Liver (tissue), 3 donors: ENCODE data around the gene BMP8A.
"Not testable (repeated sequence)": the region's sequence is repeated elsewhere in the genome, so short reads cannot be mapped to it uniquely, and the experiment has no call there.

Source experiments
- EGR1 ChIP-seq, 2 donors: IDR thresholded peaks; 2 replicates each; pipeline ENCODE4 v1.6.1; 2016 to 2018; ENCODE audit warnings: antibody characterized with exemption in 2 of 2, low read depth in 2 of 2
- GABPA ChIP-seq, 2 donors: IDR thresholded peaks in 1 of 2; conservative IDR thresholded peaks in 1 of 2; 2 replicates each; pipeline ENCODE4 v1.6.1; 2016; ENCODE audit warnings: antibody characterized with exemption in 2 of 2, mild to moderate bottlenecking in 1 of 2, moderate library complexity in 1 of 2
- RAD21 ChIP-seq, 2 donors: IDR thresholded peaks; 2 replicates each; pipeline ENCODE4 v1.6.1; 2016; ENCODE audit warnings: antibody characterized with exemption in 2 of 2, mild to moderate bottlenecking in 2 of 2
- TAF1 ChIP-seq: conservative IDR thresholded peaks from 2 replicates; pipeline ENCODE4 v1.6.1; 2016; ENCODE audit warnings: antibody characterized with exemption, mild to moderate bottlenecking
- TF ChIP-seq, protein P1 (sequence below): fragments of 150-350 bp; IDR thresholded peaks from 2 replicates; pipeline ENCODE4 v1.5.1; 2017; ENCODE audit warnings: improper control_type of control experiment, low read depth, low read length; ENCODE audit not compliant: missing input control
- TF ChIP-seq, protein P2 (sequence below): IDR thresholded peaks from 2 replicates; pipeline ENCODE4 v1.6.1; 2016; ENCODE audit warnings: antibody characterized with exemption, mild to moderate bottlenecking
- TF ChIP-seq, protein P3 (sequence below): IDR thresholded peaks from 2 replicates; pipeline ENCODE4 v1.6.1; 2016; ENCODE audit warnings: antibody characterized with exemption
- donor health status: healthy.
- donor health status: healthy.

DNA sequence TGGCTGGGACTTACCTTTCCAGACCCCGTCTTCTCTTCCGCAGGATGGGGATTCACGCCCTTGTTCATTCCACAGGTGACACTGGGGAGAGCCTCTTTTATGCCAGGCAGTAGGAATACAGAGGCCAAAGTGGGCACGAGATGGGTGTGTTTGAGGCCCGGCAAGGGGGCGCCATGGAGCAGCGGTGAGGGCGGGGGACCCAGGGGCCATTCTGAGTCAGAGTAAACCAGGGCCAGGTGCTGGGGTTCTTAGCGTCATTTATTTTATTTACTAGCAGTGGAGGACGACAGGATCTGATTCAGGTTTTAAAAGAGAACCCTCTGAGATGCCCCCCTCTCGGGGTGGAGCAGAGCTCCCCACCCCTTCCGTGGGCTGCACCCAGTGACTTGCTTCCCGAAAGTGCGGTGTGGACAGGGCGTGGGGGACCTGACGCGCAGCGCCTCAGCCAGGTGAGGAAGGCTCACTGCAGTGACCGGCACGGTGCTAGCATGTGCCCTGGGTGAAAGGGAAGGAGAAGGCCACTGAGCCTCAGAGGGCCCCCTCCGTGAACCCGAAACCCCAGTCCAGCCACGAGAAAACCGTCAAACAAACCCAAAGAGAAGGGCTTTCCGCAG, 20.9 kb downstream of the BMP8A start:
- TF ChIP-seq, protein P1, sequence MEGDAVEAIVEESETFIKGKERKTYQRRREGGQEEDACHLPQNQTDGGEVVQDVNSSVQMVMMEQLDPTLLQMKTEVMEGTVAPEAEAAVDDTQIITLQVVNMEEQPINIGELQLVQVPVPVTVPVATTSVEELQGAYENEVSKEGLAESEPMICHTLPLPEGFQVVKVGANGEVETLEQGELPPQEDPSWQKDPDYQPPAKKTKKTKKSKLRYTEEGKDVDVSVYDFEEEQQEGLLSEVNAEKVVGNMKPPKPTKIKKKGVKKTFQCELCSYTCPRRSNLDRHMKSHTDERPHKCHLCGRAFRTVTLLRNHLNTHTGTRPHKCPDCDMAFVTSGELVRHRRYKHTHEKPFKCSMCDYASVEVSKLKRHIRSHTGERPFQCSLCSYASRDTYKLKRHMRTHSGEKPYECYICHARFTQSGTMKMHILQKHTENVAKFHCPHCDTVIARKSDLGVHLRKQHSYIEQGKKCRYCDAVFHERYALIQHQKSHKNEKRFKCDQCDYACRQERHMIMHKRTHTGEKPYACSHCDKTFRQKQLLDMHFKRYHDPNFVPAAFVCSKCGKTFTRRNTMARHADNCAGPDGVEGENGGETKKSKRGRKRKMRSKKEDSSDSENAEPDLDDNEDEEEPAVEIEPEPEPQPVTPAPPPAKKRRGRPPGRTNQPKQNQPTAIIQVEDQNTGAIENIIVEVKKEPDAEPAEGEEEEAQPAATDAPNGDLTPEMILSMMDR, result not testable (repeated sequence)
- not testable (repeated sequence) for TF ChIP-seq EGR1 (IDR thresholded peaks at IDR 0.05; ENCODE audit: low read depth in 2 of 2); TAF1; RAD21 (IDR thresholded peaks at IDR 0.05); GABPA (IDR thresholded peaks at IDR 0.05 in 1 of 2, conservative IDR thresholded peaks at IDR 0.05 in 1 of 2)
- TF ChIP-seq, protein P2, sequence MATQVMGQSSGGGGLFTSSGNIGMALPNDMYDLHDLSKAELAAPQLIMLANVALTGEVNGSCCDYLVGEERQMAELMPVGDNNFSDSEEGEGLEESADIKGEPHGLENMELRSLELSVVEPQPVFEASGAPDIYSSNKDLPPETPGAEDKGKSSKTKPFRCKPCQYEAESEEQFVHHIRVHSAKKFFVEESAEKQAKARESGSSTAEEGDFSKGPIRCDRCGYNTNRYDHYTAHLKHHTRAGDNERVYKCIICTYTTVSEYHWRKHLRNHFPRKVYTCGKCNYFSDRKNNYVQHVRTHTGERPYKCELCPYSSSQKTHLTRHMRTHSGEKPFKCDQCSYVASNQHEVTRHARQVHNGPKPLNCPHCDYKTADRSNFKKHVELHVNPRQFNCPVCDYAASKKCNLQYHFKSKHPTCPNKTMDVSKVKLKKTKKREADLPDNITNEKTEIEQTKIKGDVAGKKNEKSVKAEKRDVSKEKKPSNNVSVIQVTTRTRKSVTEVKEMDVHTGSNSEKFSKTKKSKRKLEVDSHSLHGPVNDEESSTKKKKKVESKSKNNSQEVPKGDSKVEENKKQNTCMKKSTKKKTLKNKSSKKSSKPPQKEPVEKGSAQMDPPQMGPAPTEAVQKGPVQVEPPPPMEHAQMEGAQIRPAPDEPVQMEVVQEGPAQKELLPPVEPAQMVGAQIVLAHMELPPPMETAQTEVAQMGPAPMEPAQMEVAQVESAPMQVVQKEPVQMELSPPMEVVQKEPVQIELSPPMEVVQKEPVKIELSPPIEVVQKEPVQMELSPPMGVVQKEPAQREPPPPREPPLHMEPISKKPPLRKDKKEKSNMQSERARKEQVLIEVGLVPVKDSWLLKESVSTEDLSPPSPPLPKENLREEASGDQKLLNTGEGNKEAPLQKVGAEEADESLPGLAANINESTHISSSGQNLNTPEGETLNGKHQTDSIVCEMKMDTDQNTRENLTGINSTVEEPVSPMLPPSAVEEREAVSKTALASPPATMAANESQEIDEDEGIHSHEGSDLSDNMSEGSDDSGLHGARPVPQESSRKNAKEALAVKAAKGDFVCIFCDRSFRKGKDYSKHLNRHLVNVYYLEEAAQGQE, result not testable (repeated sequence)
- TF ChIP-seq, protein P3, sequence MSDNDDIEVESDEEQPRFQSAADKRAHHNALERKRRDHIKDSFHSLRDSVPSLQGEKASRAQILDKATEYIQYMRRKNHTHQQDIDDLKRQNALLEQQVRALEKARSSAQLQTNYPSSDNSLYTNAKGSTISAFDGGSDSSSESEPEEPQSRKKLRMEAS, result not testable (repeated sequence)
